ENCODE results near the gene DAAM1.

DAAM1 gene

GRCh38 chr14:59377991-59378601, 189.6 kb downstream of the DAAM1 start:
- Histone ChIP-seq H3K9ac (ENCODE audit: low read length) (no peak overlapping the region), H3K4me3 (ENCODE audit: low read depth in 1 of 2, low read length in 2 of 2) (no peak overlapping the region), H3K9me3 (ENCODE audit: low read length) (no peaks in the 10 kb centered on the region), H3K27me3 (ENCODE audit: control insufficient read depth in 1 of 2, insufficient read depth in 2 of 2, low read length in 2 of 2) (no peaks in the 10 kb centered on the region), H3K36me3 (ENCODE audit: insufficient read depth, low read length) (no peaks in the 10 kb centered on the region), H3K4me1 (ENCODE audit: insufficient read depth, low read length) (peaks cover 23% of the 10 kb centered on the region), H3K27ac (ENCODE audit: low read depth, low read length) (peak overlapping the region; percentile 27)

DNA sequence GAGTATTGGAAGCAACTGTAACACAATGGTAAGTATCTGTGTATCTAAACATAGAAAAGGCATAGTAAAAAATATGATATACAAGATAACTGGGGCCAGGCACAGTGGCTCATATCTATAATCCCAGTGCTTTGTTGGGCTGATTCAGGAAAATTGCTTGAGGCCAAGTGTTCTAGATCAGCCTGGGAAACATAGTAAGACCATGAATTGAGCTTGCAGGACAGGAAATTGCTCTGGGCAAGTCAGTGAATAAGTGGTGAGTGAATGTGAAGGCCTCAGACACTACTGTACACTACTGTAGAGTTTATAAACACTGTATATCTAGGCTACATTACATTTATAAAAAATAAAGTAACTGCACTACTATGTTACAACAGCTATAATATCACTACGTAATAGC, 201.5 kb downstream of the DAAM1 start:
- no peaks in the 10 kb centered on the region for H3K27me3 ChIP-seq (ENCODE audit: control insufficient read depth in 1 of 2, insufficient read depth in 2 of 2, low read length in 2 of 2)
- no peak overlapping the region for H3K27ac ChIP-seq (ENCODE audit: low read depth, low read length)
- H3K4me1 ChIP-seq (ENCODE audit: insufficient read depth, low read length) = no peaks in the 10 kb centered on the region
- no peaks in the 10 kb centered on the region for H3K9me3 ChIP-seq (ENCODE audit: low read length)
- no peak overlapping the region for H3K9ac ChIP-seq (ENCODE audit: low read length)
- no peak overlapping the region for H3K4me3 ChIP-seq (ENCODE audit: low read depth in 1 of 2, low read length in 2 of 2)
- no peaks in the 10 kb centered on the region for H3K36me3 ChIP-seq (ENCODE audit: insufficient read depth, low read length)

- Histone ChIP-seq H3K9me3 (ENCODE audit: low read length) (no peaks in the 10 kb centered on the region), H3K4me3 (ENCODE audit: low read depth in 1 of 2, low read length in 2 of 2) (no peak overlapping the region), H3K4me1 (ENCODE audit: insufficient read depth, low read length) (no peaks in the 10 kb centered on the region), H3K27me3 (ENCODE audit: control insufficient read depth in 1 of 2, insufficient read depth in 2 of 2, low read length in 2 of 2) (no peaks in the 10 kb centered on the region), H3K9ac (ENCODE audit: low read length) (no peak overlapping the region), H3K27ac (ENCODE audit: low read depth, low read length) (no peak overlapping the region), H3K36me3 (ENCODE audit: insufficient read depth, low read length) (no peaks in the 10 kb centered on the region)
These were observed 202.9 kb downstream of the DAAM1 start for GRCh38 chr14:59391388-59391787.

DNA sequence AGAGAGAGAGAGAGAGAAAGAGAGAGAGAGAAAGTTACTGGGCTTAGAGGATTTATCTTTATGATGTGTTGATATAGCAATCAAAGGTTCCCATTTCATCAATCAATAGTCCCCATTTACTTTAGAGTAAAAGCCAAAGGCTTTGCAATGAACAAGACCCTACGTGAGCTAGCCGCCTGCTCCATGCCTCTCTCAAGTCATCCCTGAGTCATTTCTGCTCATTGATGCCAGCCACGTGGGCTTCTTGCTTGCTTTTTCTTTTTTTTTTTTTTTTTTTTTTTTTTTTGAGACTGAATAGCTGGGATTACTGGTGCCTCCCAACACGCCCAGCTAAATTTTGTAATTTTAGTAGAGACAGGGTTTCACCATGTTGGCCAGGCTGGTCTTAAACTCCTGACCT, 205.8 kb downstream of the DAAM1 start:
- Histone ChIP-seq H3K4me1 (ENCODE audit: insufficient read depth, low read length) (no peaks in the 10 kb centered on the region), H3K4me3 (ENCODE audit: low read depth in 1 of 2, low read length in 2 of 2) (no peak overlapping the region), H3K27ac (ENCODE audit: low read depth, low read length) (no peak overlapping the region), H3K36me3 (ENCODE audit: insufficient read depth, low read length) (no peaks in the 10 kb centered on the region), H3K27me3 (ENCODE audit: control insufficient read depth in 1 of 2, insufficient read depth in 2 of 2, low read length in 2 of 2) (no peaks in the 10 kb centered on the region), H3K9me3 (ENCODE audit: low read length) (no peaks in the 10 kb centered on the region), H3K9ac (ENCODE audit: low read length) (no peak overlapping the region)

DNA sequence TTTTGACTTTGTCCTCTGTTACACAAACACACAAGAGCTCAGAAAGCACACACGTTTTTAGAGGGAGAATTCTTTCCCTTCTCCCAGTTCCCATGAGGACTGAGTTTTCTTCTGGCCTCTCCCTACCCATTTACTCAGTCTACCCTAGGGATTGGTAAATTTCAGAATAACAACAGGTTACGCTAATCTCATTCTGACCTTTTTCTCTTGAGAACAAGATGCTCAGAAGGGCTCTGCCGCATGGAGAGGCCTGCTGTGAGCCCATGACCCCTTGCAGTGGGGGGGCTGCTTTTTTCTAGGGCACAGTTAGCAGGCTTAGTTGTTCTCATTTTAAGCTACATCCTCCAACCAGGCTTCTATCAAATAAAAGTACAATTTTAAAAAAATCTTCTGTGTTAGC, 207.2 kb downstream of the DAAM1 start:
- Histone ChIP-seq H3K27ac (ENCODE audit: low read depth, low read length) (no peak overlapping the region), H3K4me1 (ENCODE audit: insufficient read depth, low read length) (no peaks in the 10 kb centered on the region), H3K27me3 (ENCODE audit: control insufficient read depth in 1 of 2, insufficient read depth in 2 of 2, low read length in 2 of 2) (no peaks in the 10 kb centered on the region), H3K9ac (ENCODE audit: low read length) (no peak overlapping the region), H3K4me3 (ENCODE audit: low read depth in 1 of 2, low read length in 2 of 2) (no peak overlapping the region), H3K9me3 (ENCODE audit: low read length) (no peaks in the 10 kb centered on the region), H3K36me3 (ENCODE audit: insufficient read depth, low read length) (no peaks in the 10 kb centered on the region)

- Histone ChIP-seq H3K4me1 (ENCODE audit: insufficient read depth, low read length) (no peaks in the 10 kb centered on the region), H3K36me3 (ENCODE audit: insufficient read depth, low read length) (no peaks in the 10 kb centered on the region), H3K4me3 (ENCODE audit: low read depth in 1 of 2, low read length in 2 of 2) (no peak overlapping the region), H3K9ac (ENCODE audit: low read length) (no peak overlapping the region), H3K27ac (ENCODE audit: low read depth, low read length) (no peak overlapping the region), H3K27me3 (ENCODE audit: control insufficient read depth in 1 of 2, insufficient read depth in 2 of 2, low read length in 2 of 2) (no peaks in the 10 kb centered on the region), H3K9me3 (ENCODE audit: low read length) (no peaks in the 10 kb centered on the region)
These were observed 210.4 kb downstream of the DAAM1 start for GRCh38 chr14:59398841-59399240.

GRCh38 chr14:59406454-59407245, 218.2 kb downstream of the DAAM1 start:
- Histone ChIP-seq H3K4me1 (ENCODE audit: insufficient read depth, low read length) (no peaks in the 10 kb centered on the region), H3K9me3 (ENCODE audit: low read length) (no peaks in the 10 kb centered on the region), H3K4me3 (ENCODE audit: low read depth in 1 of 2, low read length in 2 of 2) (no peak overlapping the region), H3K9ac (ENCODE audit: low read length) (no peak overlapping the region), H3K27ac (ENCODE audit: low read depth, low read length) (no peak overlapping the region), H3K36me3 (ENCODE audit: insufficient read depth, low read length) (no peaks in the 10 kb centered on the region), H3K27me3 (ENCODE audit: control insufficient read depth in 1 of 2, insufficient read depth in 2 of 2, low read length in 2 of 2) (no peaks in the 10 kb centered on the region)

DNA sequence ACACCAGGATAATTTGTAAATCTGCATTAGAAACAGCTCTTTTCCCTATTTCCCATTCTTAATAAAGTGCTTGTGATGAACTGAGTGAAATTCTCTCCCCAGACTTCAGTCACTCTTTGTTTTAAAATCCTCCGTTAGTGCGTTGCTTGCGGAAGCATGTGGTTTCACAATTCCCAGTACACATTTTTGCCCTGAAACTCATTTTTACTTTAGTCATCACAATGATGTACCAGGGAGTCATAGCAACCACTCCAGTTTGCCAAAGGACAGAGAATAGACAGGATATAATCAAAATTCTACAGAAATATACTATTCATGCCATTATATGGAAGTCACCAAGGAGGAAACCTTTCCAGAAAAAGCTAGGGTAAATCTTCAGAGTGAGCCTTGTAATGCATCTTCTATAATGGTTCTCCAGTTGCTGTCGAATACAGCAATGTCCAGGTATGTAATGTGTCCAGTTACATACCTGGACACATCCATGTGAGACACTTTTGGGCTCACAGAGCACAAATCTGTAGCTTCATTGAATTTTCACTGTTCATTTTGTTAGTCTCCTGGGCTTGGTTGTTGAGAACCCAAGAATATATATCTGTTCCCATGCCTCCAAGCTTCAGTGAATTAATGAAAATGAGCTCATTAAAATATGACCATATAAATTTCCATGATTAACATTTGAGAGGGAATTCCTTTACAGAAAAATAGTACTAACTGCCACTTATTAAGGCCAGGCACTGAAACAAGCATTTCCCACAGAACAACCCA, 219.0 kb downstream of the DAAM1 start:
- Histone ChIP-seq H3K9ac (ENCODE audit: low read length) (no peak overlapping the region), H3K36me3 (ENCODE audit: insufficient read depth, low read length) (no peaks in the 10 kb centered on the region), H3K27me3 (ENCODE audit: control insufficient read depth in 1 of 2, insufficient read depth in 2 of 2, low read length in 2 of 2) (no peaks in the 10 kb centered on the region), H3K9me3 (ENCODE audit: low read length) (no peaks in the 10 kb centered on the region), H3K4me3 (ENCODE audit: low read depth in 1 of 2, low read length in 2 of 2) (no peak overlapping the region), H3K27ac (ENCODE audit: low read depth, low read length) (no peak overlapping the region), H3K4me1 (ENCODE audit: insufficient read depth, low read length) (no peaks in the 10 kb centered on the region)

DNA sequence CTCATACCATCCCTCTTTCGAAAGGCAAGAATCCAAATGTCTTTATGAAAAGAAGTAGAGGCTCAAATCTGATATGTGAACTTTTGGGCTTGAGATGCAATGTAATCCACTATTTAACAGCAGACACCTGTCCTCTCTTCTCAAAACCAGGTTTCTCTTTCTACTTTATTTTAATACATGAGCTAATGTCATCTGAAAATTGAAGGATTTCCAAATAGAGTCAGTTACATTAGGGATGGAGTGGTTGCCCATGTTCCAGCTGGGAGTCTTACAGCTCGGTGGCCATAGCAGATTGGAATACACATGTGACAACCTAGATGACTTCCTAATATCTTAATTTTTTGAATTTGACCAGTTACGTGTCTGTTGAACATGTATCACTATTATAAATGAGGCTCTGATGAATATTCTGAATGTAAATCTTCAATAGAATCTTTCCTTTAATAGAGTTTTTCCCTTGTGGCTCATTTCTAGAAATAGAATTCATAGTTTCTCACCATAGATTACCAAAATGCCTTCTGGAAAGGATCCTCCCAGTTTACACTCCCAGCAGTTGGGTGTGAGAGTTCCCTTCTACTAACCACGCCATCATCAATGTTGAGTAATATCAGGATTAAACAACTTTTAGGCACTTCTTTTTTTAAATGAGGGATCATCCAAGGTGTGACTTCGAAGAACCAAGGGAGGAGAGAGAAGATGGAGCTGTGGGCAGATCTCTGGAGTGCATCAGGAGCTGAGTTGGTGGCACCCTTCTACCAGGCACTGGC, 227.6 kb downstream of the DAAM1 start:
- Histone ChIP-seq H3K4me1 (ENCODE audit: insufficient read depth, low read length) (peaks cover 6% of the 10 kb centered on the region), H3K27ac (ENCODE audit: low read depth, low read length) (no peak overlapping the region), H3K9ac (ENCODE audit: low read length) (no peak overlapping the region), H3K36me3 (ENCODE audit: insufficient read depth, low read length) (no peaks in the 10 kb centered on the region), H3K9me3 (ENCODE audit: low read length) (no peaks in the 10 kb centered on the region), H3K27me3 (ENCODE audit: control insufficient read depth in 1 of 2, insufficient read depth in 2 of 2, low read length in 2 of 2) (no peaks in the 10 kb centered on the region), H3K4me3 (ENCODE audit: low read depth in 1 of 2, low read length in 2 of 2) (no peak overlapping the region)

DNA sequence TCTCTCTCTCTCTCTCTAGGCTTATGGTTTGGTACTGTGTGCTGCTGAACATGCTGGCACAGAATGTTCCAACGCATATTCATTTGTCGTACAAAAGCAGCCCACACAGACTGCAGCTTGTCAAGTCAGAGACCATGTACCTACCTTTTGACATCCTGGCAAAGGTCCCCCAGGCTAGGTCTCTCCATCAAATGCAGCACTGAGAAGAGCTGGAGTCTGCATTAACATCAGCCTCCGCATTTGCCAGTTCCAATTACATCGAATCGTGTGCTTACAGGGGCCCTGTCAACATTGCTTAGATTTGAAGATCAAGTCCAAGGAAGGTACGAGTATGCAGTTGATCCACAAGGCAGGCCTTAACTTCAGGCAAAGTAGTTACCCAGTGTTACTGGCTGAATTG, 228.8 kb downstream of the DAAM1 start:
- no peak overlapping the region for H3K4me3 ChIP-seq (ENCODE audit: low read depth in 1 of 2, low read length in 2 of 2)
- no peaks in the 10 kb centered on the region for H3K27me3 ChIP-seq (ENCODE audit: control insufficient read depth in 1 of 2, insufficient read depth in 2 of 2, low read length in 2 of 2)
- no peak overlapping the region for H3K9ac ChIP-seq (ENCODE audit: low read length)
- H3K9me3 ChIP-seq (ENCODE audit: low read length) = no peaks in the 10 kb centered on the region
- H3K4me1 ChIP-seq (ENCODE audit: insufficient read depth, low read length) = peaks cover 6% of the 10 kb centered on the region
- H3K36me3 ChIP-seq (ENCODE audit: insufficient read depth, low read length) = no peaks in the 10 kb centered on the region
- no peak overlapping the region for H3K27ac ChIP-seq (ENCODE audit: low read depth, low read length)

GRCh38 chr14:59419303-59419702, 230.8 kb downstream of the DAAM1 start:
- Histone ChIP-seq H3K36me3 (ENCODE audit: insufficient read depth, low read length) (no peaks in the 10 kb centered on the region), H3K4me1 (ENCODE audit: insufficient read depth, low read length) (peaks cover 6% of the 10 kb centered on the region), H3K27me3 (ENCODE audit: control insufficient read depth in 1 of 2, insufficient read depth in 2 of 2, low read length in 2 of 2) (no peaks in the 10 kb centered on the region), H3K27ac (ENCODE audit: low read depth, low read length) (no peak overlapping the region), H3K9me3 (ENCODE audit: low read length) (no peaks in the 10 kb centered on the region), H3K9ac (ENCODE audit: low read length) (no peak overlapping the region), H3K4me3 (ENCODE audit: low read depth in 1 of 2, low read length in 2 of 2) (no peak overlapping the region)
